Activated CD4-positive, alpha-beta memory T cell treated with anti-CD3 and anti-CD28 coated beads, Interleukin-2, amount 10 ng/mL, durations not matched to agents 7 days and 5 days (primary cell): ENCODE measurements around the gene FXYD2. TPM values are rescaled to one million over a fixed set of nuclear protein-coding genes. Genes with fewer than 3 reads are reported as not detected.
A peak's percentile ranks its signal among the peaks of the same experiment; 100 is the strongest.

Experiments
- CTCF ChIA-PET: fragments of 350-600 bp; sonication (Branson Sonifier 250); formaldehyde crosslinking; loops from one replicate; lab custom pipeline; 2021; ENCODE audit warnings: antibody characterized with exemption, inconsistent platforms; lab: Charles Lee
- POLR2A ChIA-PET: fragments of 350-600 bp; sonication (Branson Sonifier 250); formaldehyde crosslinking; loops from one replicate; lab custom pipeline; 2021; ENCODE audit warnings: antibody characterized with exemption; lab: Charles Lee
- DNase-seq: peaks from one replicate; pipeline ENCODE4 v3.0.0-alpha.2; 2020
- H3K27ac Mint-ChIP-seq: one replicate; pipeline ENCODE4 v1.8.0; 2021; ENCODE audit warnings: mild to moderate bottlenecking, mixed read lengths
- H3K27me3 Mint-ChIP-seq: one replicate; pipeline ENCODE4 v1.8.0; 2021; ENCODE audit warnings: mixed read lengths
- H3K36me3 Mint-ChIP-seq: one replicate; pipeline ENCODE4 v1.8.0; 2021; ENCODE audit warnings: low read depth, mixed read lengths
- H3K4me1 Mint-ChIP-seq: one replicate; pipeline ENCODE4 v1.8.0; 2021; ENCODE audit warnings: mixed read lengths
- H3K4me3 Mint-ChIP-seq: one replicate; pipeline ENCODE4 v1.8.0; 2021; ENCODE audit warnings: mild to moderate bottlenecking, mixed read lengths
- H3K9me3 Mint-ChIP-seq: one replicate; pipeline ENCODE4 v1.8.0; 2021; ENCODE audit warnings: mixed read lengths
- total RNA-seq, 2 experiments: library from RNA; stranded (reverse); gene quantifications; one replicate each; pipeline ENCODE4 v1.2.3, GENCODE V29; 2021

FXYD2 gene
- total RNA-seq, 2 experiments from 2014 or later: 0.33 to 0.48 TPM

- CTCF ChIA-PET: interaction anchor here (2.8 kb wide), 1 partner anchor 94 kb away, joined by 12 read pairs; no protein-coding TSS in a partner anchor
- H3K4me3 Mint-ChIP-seq: no peak overlapping the region
- H3K27ac Mint-ChIP-seq: no peak overlapping the region
Measured at GRCh38 chr11:117852309-117852708, 27.8 kb upstream of the FXYD2 start.

GRCh38 chr11:117851852-117852251 is 27.3 kb upstream of the FXYD2 start:
- POLR2A ChIA-PET: no interaction called here

More at GRCh38 chr11:117852309-117852708, 27.8 kb upstream of the FXYD2 start:
- Mint-ChIP-seq H3K4me1 (peaks cover 8% of the 10 kb centered on the region), H3K36me3 (peaks cover 8% of the 10 kb centered on the region), H3K27me3 (peaks cover 30% of the 10 kb centered on the region), H3K9me3 (peaks cover 9% of the 10 kb centered on the region)
- POLR2A ChIA-PET: no interaction called here
- DNase-seq: no peak

DNA sequence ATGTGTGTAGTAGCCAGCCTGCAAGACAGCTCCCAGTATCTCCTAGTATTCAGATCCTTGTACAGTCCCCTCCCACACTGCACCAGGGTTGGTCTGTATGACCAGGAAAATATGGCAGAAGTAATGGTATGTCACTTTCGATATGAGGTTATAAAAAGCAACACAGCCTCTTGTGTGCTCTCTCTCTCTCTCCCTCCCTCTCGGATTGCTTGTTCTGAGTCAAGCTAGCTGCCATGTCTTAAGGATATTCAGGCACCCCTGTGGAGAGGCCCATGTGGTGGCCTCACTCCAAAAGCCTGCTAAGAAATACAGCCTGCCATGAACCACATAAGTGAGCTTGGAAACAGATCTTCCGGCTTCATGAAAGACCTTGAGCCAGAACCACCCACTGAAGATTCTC is 26.6 kb upstream of the FXYD2 start:
- H3K4me3 Mint-ChIP-seq: no peak overlapping the region
- ChIA-PET CTCF (interaction anchor here (2.8 kb wide), 1 partner anchor 95 kb away, joined by 12 read pairs; no protein-coding TSS in a partner anchor), POLR2A (no interaction called here)
- no peak overlapping the region for H3K27ac Mint-ChIP-seq
- H3K4me1 Mint-ChIP-seq: peaks cover 8% of the 10 kb centered on the region
- H3K9me3 Mint-ChIP-seq: peaks cover 9% of the 10 kb centered on the region
- no peak for DNase-seq
- peaks cover 30% of the 10 kb centered on the region for H3K27me3 Mint-ChIP-seq
- H3K36me3 Mint-ChIP-seq: peaks cover 8% of the 10 kb centered on the region

More at GRCh38 chr11:117851852-117852251, 27.3 kb upstream of the FXYD2 start:
- H3K27me3 Mint-ChIP-seq: peaks cover 30% of the 10 kb centered on the region
- H3K27ac Mint-ChIP-seq: no peak overlapping the region
- H3K36me3 Mint-ChIP-seq: peaks cover 8% of the 10 kb centered on the region
- peaks cover 8% of the 10 kb centered on the region for H3K4me1 Mint-ChIP-seq
- H3K4me3 Mint-ChIP-seq: no peak overlapping the region
- no peak for DNase-seq
- CTCF ChIA-PET: interaction anchor here (2.8 kb wide), 1 partner anchor 95 kb away, joined by 12 read pairs; no protein-coding TSS in a partner anchor
- peaks cover 9% of the 10 kb centered on the region for H3K9me3 Mint-ChIP-seq

- H3K4me3 Mint-ChIP-seq: no peak overlapping the region
- H3K27me3 Mint-ChIP-seq: peaks cover 26% of the 10 kb centered on the region
- H3K9me3 Mint-ChIP-seq: peaks cover 9% of the 10 kb centered on the region
- peaks cover 8% of the 10 kb centered on the region for H3K36me3 Mint-ChIP-seq
- CTCF ChIA-PET: interaction anchor here (1.2 to 3.2 kb wide), 3 partner anchors 81 to 203 kb away, joined by 3 to 19 read pairs (median 12); no protein-coding TSS in a partner anchor
- peaks cover 8% of the 10 kb centered on the region for H3K4me1 Mint-ChIP-seq
- DNase-seq: no peak
- H3K27ac Mint-ChIP-seq: no peak overlapping the region
- POLR2A ChIA-PET: no interaction called here
Measured at GRCh38 chr11:117849781-117850414, 25.4 kb upstream of the FXYD2 start.

DNA sequence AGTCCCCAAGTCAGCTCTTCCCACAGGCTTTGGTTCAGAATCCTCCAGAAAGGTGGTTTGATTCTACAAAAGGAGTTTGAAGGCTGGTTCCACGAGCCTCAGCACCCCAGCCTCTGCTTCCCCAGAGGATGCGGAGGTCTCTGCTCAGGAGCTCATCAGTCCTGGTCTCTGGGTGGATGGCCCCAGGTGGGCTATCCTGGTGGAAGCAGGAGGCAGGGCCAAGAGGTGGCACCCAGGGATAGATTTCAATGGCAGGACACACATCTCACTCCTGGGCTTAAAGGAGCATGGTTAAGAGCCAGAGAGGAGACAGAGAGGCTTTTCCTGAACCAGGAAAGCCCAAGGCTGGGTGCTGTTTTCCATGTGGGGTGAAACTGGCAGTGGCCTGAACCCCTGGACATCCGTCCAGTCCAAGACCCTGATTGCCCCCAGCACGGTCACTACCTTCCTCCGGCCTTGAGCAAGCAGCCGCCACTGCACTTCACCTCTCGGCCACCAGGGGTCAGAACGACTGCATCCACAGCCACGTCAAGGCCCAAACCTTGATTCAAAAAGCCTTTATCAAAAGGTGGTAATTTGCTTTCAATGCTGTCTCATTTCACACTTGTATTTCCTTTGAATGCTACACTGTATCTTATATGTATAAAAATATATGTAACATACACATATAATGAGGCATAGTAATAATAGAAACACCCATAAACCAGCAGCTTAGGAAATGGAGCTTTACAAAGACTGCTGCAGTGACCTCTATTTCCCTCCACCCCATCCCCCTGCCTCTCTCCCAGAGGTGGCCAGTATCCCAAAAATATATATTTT is 19.3 kb upstream of the FXYD2 start:
- H3K9me3 Mint-ChIP-seq: no peaks in the 10 kb centered on the region
- ChIA-PET CTCF (interaction anchor here (0.7 to 7.8 kb wide), 20 partner anchors 10 to 327 kb away, joined by 3 to 171 read pairs (median 4); partner anchors contain the start of genes FXYD2 and IL10RA), POLR2A (interaction anchor here (0.6 to 2.5 kb wide), 3 partner anchors 103 to 209 kb away, joined by 3 to 11 read pairs (median 7); no protein-coding TSS in a partner anchor)
- H3K27ac Mint-ChIP-seq: no peak overlapping the region
- peaks cover 6% of the 10 kb centered on the region for H3K27me3 Mint-ChIP-seq
- no peak overlapping the region for H3K4me3 Mint-ChIP-seq
- peak; percentile 85 for DNase-seq
- H3K36me3 Mint-ChIP-seq: no peaks in the 10 kb centered on the region
- H3K4me1 Mint-ChIP-seq: peaks cover 1% of the 10 kb centered on the region

- Mint-ChIP-seq H3K27me3 (peaks cover 18% of the 10 kb centered on the region), H3K4me3 (no peak overlapping the region), H3K27ac (no peak overlapping the region), H3K36me3 (no peaks in the 10 kb centered on the region), H3K4me1 (peaks cover 6% of the 10 kb centered on the region), H3K9me3 (no peaks in the 10 kb centered on the region)
- ChIA-PET POLR2A (interaction anchor here (0.6 to 2.5 kb wide), 3 partner anchors 104 to 210 kb away, joined by 3 to 11 read pairs (median 4); no protein-coding TSS in a partner anchor), CTCF (interaction anchor here (0.5 to 7.8 kb wide), 12 partner anchors 12 to 404 kb away, joined by 3 to 171 read pairs (median 6); partner anchors contain the start of gene FXYD2)
- no peak for DNase-seq
Measured at GRCh38 chr11:117842131-117842941, 17.8 kb upstream of the FXYD2 start.

GRCh38 chr11:117841551-117842031 is 17.0 kb upstream of the FXYD2 start:
- Mint-ChIP-seq H3K36me3 (no peaks in the 10 kb centered on the region), H3K27ac (no peak overlapping the region), H3K4me3 (no peak overlapping the region), H3K27me3 (peaks cover 20% of the 10 kb centered on the region), H3K9me3 (no peaks in the 10 kb centered on the region), H3K4me1 (peaks cover 6% of the 10 kb centered on the region)
- DNase-seq: peak; percentile 10
- ChIA-PET CTCF (interaction anchor here (0.6 to 7.8 kb wide), 6 partner anchors 33 to 212 kb away, joined by 3 to 171 read pairs (median 12); no protein-coding TSS in a partner anchor), POLR2A (no interaction called here)

- Mint-ChIP-seq H3K4me1 (peaks cover 6% of the 10 kb centered on the region), H3K4me3 (no peak overlapping the region), H3K36me3 (no peaks in the 10 kb centered on the region), H3K27me3 (peaks cover 24% of the 10 kb centered on the region), H3K9me3 (no peaks in the 10 kb centered on the region), H3K27ac (no peak overlapping the region)
- peak; percentile 11 for DNase-seq
- ChIA-PET CTCF (interaction anchor here (1.8 to 7.8 kb wide), 2 partner anchors 107 to 213 kb away, joined by 12 to 171 read pairs; no protein-coding TSS in a partner anchor), POLR2A (interaction anchor here (1.0 to 1.3 kb wide), 2 partner anchors 106 to 212 kb away, joined by 3 to 4 read pairs; no protein-coding TSS in a partner anchor)
Measured at GRCh38 chr11:117840881-117841550, 16.5 kb upstream of the FXYD2 start.

DNA sequence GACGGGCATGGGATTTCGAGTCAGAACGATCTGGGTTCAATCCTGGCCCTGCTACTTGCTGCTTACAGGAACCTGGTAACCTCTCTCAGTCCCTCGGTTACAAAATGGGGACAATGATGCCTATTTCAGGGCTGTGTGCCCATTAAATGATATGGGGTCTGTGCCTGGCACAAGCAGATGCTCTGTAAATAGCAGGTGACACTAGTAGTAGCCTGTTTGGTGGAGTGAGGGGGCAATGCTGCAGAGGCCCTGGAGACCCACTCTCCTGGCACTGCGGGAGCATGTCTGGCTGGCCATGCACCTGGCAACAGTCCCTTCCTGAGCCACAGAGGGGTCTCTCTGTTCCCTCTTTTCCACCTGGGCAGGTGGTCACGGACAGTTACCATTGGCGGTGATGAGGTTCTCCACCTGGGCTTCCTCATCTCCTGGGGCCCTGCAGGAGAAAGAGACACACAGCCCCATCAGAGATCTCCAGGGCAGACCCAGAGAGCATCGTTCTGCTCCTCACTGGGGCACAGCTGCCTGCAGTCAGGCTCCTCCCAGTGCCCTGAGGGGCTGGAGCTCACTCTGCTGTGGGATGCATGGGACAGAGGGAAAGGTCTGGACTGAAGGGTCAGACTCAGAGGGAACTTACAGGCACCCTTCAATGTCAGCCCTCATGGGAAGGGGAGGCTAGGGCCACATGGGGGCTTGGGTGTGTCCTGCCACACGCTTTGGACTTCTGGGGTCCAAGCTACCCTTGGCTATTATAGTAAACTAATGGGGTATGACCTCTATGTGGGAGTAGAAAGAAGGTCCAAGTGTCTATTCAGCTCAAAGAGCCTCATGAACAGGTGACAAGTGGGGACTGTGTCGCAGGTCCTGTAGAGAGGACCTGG is 15.6 kb upstream of the FXYD2 start:
- no peak overlapping the region for H3K4me3 Mint-ChIP-seq
- ChIA-PET CTCF (interaction anchor here (1.8 to 7.8 kb wide), 2 partner anchors 108 to 213 kb away, joined by 12 to 171 read pairs; no protein-coding TSS in a partner anchor), POLR2A (interaction anchor here (1.0 to 1.3 kb wide), 2 partner anchors 107 to 212 kb away, joined by 3 to 4 read pairs; no protein-coding TSS in a partner anchor)
- no peaks in the 10 kb centered on the region for H3K9me3 Mint-ChIP-seq
- peak; percentile 15 for DNase-seq
- H3K36me3 Mint-ChIP-seq: no peaks in the 10 kb centered on the region
- peaks cover 24% of the 10 kb centered on the region for H3K27me3 Mint-ChIP-seq
- H3K4me1 Mint-ChIP-seq: peaks cover 6% of the 10 kb centered on the region
- no peak overlapping the region for H3K27ac Mint-ChIP-seq

DNA sequence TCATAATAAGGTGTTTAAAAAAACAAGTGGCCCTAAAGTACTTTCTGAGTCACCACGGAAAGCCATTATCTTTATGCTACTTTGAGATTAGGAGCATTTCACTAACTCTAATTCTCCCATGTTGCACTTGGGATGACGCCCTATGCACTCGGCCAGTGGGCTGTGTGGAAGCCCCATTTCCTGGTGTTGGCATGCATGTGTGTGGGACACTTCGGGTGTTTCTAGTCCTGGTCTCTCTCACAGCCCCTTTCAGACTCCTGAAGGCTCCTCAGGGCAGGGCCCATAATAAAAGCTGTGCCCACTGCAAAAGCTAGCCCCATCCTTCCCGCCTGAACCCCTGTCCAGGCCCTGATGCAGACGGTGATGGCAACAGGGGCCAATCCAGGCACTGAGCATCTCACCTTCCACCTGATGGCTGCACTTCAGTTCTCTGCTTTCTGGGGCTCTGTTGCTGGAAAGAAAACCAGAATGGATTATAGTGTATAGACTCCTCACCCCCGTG is 14.9 kb upstream of the FXYD2 start:
- Mint-ChIP-seq H3K27ac (no peak overlapping the region), H3K36me3 (no peaks in the 10 kb centered on the region), H3K27me3 (peaks cover 24% of the 10 kb centered on the region), H3K4me3 (no peak overlapping the region), H3K9me3 (no peaks in the 10 kb centered on the region), H3K4me1 (peaks cover 6% of the 10 kb centered on the region)
- CTCF ChIA-PET: interaction anchor here (7.8 kb wide), 1 partner anchor 109 kb away, joined by 171 read pairs; no protein-coding TSS in a partner anchor
- POLR2A ChIA-PET: no interaction called here
- DNase-seq: peak; percentile 9
